ENCODE measurements around the gene MCM10.
"Not testable (repeated sequence)": the region's sequence is repeated elsewhere in the genome, so short reads cannot be mapped to it uniquely, and the experiment has no call there.

Gene MCM10

GRCh38 chr10:13221572-13221971 lies 60.2 kb downstream of the MCM10 start:
- no peak for DNase-seq (ENCODE audit: low read depth, low spot score)

DNA sequence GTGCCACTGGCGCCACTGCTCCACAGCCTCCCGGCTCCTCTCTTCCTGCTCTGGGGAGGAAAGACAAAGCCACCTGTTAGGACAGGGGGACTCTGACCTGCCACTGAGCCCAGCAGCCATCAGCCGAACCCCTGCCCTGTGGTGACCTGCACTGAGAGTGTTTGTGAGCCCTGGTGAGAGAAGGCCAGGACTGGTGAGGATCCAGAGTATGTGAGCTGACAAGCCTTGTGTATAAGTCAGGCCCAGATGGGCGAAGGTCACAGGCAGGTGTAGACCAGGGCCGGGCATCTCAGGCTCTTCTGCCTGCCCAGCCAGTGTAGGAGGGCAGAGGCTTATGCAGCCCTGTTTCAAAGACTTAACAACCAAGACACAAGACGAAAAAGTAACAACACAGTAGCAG lies 60.8 kb downstream of the MCM10 start:
- DNase-seq (ENCODE audit: low read depth, low spot score): no peak

DNA sequence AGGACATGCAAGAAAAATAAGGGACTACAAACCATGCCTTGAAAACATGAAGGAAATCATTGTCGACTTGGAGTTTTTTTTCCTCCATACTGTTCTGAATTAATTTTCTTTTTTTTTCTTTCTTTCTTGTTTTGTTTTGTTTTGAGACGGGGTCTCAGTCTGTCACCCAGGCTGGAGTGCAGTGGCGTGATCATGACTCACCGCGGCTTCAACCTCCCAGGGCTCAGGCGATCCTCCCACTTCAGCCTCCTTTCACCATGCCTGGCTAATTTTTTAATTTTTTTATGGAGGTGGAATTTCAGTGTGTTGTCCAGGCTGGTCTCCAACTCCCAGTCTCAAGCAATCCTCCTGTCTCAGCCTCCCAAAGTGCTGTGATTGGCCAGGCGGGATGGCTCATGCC lies 61.2 kb downstream of the MCM10 start:
- no peak for DNase-seq (ENCODE audit: low read depth, low spot score)

GRCh38 chr10:13223241-13223640 lies 61.9 kb downstream of the MCM10 start:
- no peak for DNase-seq (ENCODE audit: low read depth, low spot score)

GRCh38 chr10:13224210-13224995 lies 63.0 kb downstream of the MCM10 start:
- DNase-seq (ENCODE audit: low read depth, low spot score): no peak

DNA sequence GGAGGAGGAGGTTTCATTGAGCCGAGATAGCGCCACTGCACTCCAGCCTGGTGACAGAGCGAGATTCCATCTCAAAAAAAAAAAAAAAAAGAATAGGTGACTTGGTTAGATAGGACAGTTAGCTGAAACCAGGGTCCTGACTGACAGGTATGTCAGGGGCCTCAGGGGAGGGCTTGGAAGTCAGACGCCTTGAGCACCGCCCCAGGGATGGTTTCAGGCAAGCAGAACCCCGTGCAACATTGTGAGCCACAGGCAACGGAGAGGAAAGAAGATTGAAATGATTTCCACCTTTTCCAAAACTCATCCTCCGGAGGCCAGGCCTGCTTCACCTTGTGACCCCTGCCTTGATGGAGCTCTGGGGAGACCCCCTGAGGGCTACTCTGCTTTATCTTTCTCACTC lies 64.2 kb downstream of the MCM10 start:
- DNase-seq (ENCODE audit: low read depth, low spot score): no peak

- DNase-seq (ENCODE audit: low read depth, low spot score): no peak
Measured at GRCh38 chr10:13227031-13227430, 65.7 kb downstream of the MCM10 start.

GRCh38 chr10:13231190-13231589 lies 69.8 kb downstream of the MCM10 start:
- DNase-seq (ENCODE audit: low read depth, low spot score): no peak

DNA sequence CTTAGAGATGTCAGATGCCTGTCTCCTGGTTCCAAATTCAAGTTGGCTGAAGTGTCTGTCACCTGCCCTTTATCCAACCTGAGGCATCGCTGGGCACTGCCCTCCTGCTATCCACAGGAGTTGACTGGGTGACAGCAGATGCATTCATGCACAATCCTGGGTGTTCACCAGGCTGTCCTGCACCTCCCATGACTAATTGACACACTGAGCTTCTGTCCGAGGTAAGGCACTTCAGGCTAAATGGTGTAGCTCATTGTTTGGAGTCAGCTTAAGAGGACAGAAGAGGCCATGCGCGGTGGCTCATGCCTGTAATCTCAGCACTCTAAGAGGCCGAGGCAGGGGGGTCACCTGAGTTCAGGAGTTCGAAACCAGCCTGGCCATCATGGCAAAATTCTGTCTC lies 70.5 kb downstream of the MCM10 start:
- DNase-seq (ENCODE audit: low read depth, low spot score): no peak

DNA sequence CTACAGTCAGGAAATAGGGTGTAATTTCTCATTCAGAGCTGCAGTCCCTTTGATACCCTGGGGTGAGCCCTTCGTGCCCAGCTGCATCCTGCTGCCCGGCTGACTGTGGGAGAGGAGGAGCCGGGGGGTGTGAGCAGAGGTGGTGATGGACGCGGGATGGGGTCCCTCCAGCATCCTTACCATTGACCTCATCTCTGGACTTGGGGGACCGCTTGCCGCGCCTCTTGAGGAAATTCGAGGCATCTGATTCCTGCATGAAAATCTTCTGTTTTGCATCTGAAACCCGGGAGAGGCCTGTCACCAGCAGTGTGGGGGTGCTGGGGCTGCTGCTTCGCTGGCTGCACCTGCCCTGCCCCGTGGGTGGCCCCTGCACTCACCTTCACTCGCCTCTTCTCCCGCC lies 72.0 kb downstream of the MCM10 start:
- no peak for DNase-seq (ENCODE audit: low read depth, low spot score)

DNA sequence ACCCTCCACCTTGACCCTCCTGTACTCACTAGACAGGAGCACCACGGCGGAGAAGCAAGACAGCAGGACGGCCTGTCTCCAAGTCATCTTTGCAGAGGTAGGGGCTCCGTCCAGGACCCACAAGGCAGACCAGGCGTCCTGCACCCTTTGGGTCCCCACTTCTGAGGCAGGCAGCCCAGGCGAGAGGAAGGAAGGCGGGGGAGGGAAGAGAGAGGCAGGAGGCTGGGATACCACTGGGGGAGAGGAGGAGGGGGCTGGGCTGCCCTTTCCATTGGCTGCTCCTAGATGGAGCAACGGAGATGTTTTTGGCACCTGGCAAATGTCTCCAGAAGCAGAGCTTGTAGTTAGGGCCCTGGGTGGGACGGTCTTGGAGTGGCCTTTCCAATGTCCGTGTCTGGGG lies 72.8 kb downstream of the MCM10 start, which contains the start of gene UCMA:
UCMA (minus strand) TSS at position 203 of the 400 bp plus-strand sequence; CDS start at position 87, 116 bp downstream.
- DNase-seq (ENCODE audit: low read depth, low spot score): no peak

DNA sequence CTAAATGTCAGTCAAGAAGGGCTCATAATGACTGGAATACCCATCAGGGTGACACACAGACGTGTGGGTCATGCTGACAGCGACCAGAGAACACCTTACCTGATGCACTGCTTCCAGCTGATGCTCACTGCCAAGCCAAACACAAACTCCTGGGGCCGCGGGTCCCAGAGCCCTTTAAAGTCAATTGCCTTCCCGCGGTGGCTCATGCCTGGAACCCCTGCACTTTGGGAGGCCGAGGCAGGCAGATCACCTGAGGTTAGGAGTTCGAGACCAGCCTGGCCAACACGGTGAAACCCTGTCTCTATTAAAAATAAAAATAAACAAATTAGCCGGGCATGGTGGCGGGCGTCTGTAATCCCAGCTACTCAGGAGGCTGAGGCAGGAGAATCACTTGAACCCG lies 73.4 kb downstream of the MCM10 start:
- DNase-seq (ENCODE audit: low read depth, low spot score): not testable (repeated sequence)

DNA sequence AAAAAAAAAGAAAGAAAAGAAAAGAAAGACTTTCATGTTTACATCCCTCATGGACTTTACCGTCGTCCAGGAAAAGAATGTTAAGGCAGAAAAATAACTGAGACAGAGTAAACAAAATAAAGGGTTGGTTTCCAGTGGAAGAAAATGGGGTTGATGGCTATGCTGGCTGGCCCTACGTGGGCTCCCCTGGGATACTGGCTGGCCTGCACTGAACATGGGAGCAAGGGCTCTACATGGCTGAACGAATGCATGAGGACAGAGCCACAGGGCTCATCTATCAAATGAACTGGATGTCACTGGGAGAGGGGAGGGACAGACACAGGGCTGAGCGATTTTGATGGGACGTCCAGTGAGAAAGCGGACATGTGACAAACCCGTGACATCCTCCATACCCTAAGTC lies 75.3 kb downstream of the MCM10 start:
- no peak for DNase-seq (ENCODE audit: low read depth, low spot score)

GRCh38 chr10:13238271-13239077 lies 77.1 kb downstream of the MCM10 start:
- no peak for DNase-seq (ENCODE audit: low read depth, low spot score)

DNA sequence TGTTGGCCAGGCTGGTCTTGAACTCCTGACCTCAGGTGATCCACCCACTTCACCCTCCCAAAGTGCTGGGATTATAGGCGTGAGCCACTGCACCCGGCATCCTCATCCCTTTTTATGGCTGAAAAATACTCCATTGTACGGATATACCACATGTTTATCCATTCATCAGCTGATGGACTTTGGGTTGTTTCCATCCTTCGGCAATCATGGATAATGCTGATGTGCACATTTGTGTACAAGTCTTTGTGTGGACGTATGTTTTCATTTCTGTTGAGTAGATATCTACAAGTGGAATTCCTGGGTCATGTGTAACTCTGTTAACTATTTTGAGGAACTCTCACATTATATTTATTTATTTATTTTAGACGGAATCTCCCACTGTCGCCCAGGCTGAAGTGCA lies 78.6 kb downstream of the MCM10 start:
- no peak for DNase-seq (ENCODE audit: low read depth, low spot score)

DNA sequence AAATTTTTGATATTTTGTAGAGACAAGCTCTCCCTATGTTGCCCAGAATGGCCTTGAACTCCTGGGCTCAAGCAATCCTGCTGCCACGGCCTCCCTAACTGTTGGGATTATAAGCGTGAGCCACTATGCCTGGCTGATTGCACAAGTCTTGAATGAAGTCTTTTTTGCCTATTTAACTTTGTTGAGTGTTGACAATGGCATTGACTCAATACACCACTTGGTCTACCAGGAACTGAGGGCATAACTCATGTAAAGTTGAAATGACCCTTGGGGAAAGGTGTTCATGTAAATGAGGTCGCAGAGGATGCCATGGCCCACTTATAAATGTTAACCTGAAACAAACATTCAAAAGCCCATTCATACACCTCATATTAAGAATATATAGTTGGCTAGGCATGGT lies 80.3 kb downstream of the MCM10 start:
- DNase-seq (ENCODE audit: low read depth, low spot score): no peak

GRCh38 chr10:13242260-13242659 lies 80.9 kb downstream of the MCM10 start:
- DNase-seq (ENCODE audit: low read depth, low spot score): not testable (repeated sequence)

- no peak for DNase-seq (ENCODE audit: low read depth, low spot score)
Measured at GRCh38 chr10:13247246-13247645, 85.9 kb downstream of the MCM10 start.

- no peak for DNase-seq (ENCODE audit: low read depth, low spot score)
Measured at GRCh38 chr10:13247784-13248183, 86.4 kb downstream of the MCM10 start.

GRCh38 chr10:13253726-13254125 lies 92.4 kb downstream of the MCM10 start:
- no peak for DNase-seq (ENCODE audit: low read depth, low spot score)

- DNase-seq (ENCODE audit: low read depth, low spot score): no peak
Measured at GRCh38 chr10:13256627-13257026, 95.3 kb downstream of the MCM10 start.

- no peak for DNase-seq (ENCODE audit: low read depth, low spot score)
Measured at GRCh38 chr10:13257621-13258140, 96.3 kb downstream of the MCM10 start.
